ENCODE measurements around the gene ZNF23. TPM values are rescaled to one million over a fixed set of nuclear protein-coding genes. Genes with fewer than 3 reads are reported as not detected.

Gene ZNF23
- total RNA-seq, 1 experiment from 2014 or later, result 11.6 TPM

GRCh38 chr16:71456801-71457200 is 5.2 kb downstream of the ZNF23 start (continued):
- TF ChIP-seq ARID4B (CRISPR knock-in tag; IDR thresholded peaks at IDR 0.05; ENCODE audit: borderline replicate concordance) (no peak), ZNF532 (CRISPR knock-in tag; IDR thresholded peaks at IDR 0.05; ENCODE audit: borderline replicate concordance) (no peak), NR1H2 (CRISPR knock-in tag; IDR thresholded peaks at IDR 0.05) (no peak), GTF2I (CRISPR knock-in tag; conservative IDR thresholded peaks at IDR 0.05) (no peak), ZMAT4 (CRISPR knock-in tag; IDR thresholded peaks at IDR 0.05) (no peak), TEAD4 (CRISPR knock-in tag; IDR thresholded peaks at IDR 0.05) (no peak), HMGXB4 (CRISPR knock-in tag; IDR thresholded peaks at IDR 0.05) (no peak), E2F1 (CRISPR knock-in tag; IDR thresholded peaks at IDR 0.05) (no peak), ETV6 (CRISPR knock-in tag; IDR thresholded peaks at IDR 0.05) (no peak)

GRCh38 chr16:71453036-71453435 is 9.0 kb downstream of the ZNF23 start:
- no peak for ATAC-seq
- ChIA-PET CTCF (no interaction called here), POLR2A (no interaction called here)
- TF ChIP-seq ATF1 (CRISPR knock-in tag; IDR thresholded peaks at IDR 0.05), result no peak
- no peak for TF ChIP-seq GABPB1 (CRISPR knock-in tag; IDR thresholded peaks at IDR 0.05)
- no peak for TF ChIP-seq AFF4 (CRISPR knock-in tag; IDR thresholded peaks at IDR 0.05; ENCODE audit: borderline replicate concordance)
- TF ChIP-seq PRDM15 (CRISPR knock-in tag; IDR thresholded peaks at IDR 0.05), result no peak
- TF ChIP-seq ZNF512 (CRISPR knock-in tag; IDR thresholded peaks at IDR 0.05; ENCODE audit: borderline replicate concordance), result no peak

More at GRCh38 chr16:71453036-71453435, 9.0 kb downstream of the ZNF23 start:
- DNase-seq (ENCODE audit: low spot score), result no peak
- H3K4me3 Mint-ChIP-seq, result no peak overlapping the region
- peaks cover 51% of the 10 kb centered on the region for H3K9me3 Mint-ChIP-seq
- peaks cover 4% of the 10 kb centered on the region for H3K27me3 Mint-ChIP-seq (ENCODE audit: low read depth)
- H3K27ac Mint-ChIP-seq, result no peak overlapping the region
- H3K4me1 Mint-ChIP-seq, result no peaks in the 10 kb centered on the region
- peaks cover 74% of the 10 kb centered on the region for H3K36me3 Mint-ChIP-seq
